NCI-H526 treated with DMSO at 0.1 percent for 48 hours (cell line): ENCODE results near the gene EDC4.
"Not testable (repeated sequence)": the region's sequence is repeated elsewhere in the genome, so short reads cannot be mapped to it uniquely, and the experiment has no call there.

ENCODE experiments used
- DNase-seq: peaks from one replicate; lab custom pipeline; 2025; lab: John Stamatoyannopoulos, UW

Gene EDC4, protein sequence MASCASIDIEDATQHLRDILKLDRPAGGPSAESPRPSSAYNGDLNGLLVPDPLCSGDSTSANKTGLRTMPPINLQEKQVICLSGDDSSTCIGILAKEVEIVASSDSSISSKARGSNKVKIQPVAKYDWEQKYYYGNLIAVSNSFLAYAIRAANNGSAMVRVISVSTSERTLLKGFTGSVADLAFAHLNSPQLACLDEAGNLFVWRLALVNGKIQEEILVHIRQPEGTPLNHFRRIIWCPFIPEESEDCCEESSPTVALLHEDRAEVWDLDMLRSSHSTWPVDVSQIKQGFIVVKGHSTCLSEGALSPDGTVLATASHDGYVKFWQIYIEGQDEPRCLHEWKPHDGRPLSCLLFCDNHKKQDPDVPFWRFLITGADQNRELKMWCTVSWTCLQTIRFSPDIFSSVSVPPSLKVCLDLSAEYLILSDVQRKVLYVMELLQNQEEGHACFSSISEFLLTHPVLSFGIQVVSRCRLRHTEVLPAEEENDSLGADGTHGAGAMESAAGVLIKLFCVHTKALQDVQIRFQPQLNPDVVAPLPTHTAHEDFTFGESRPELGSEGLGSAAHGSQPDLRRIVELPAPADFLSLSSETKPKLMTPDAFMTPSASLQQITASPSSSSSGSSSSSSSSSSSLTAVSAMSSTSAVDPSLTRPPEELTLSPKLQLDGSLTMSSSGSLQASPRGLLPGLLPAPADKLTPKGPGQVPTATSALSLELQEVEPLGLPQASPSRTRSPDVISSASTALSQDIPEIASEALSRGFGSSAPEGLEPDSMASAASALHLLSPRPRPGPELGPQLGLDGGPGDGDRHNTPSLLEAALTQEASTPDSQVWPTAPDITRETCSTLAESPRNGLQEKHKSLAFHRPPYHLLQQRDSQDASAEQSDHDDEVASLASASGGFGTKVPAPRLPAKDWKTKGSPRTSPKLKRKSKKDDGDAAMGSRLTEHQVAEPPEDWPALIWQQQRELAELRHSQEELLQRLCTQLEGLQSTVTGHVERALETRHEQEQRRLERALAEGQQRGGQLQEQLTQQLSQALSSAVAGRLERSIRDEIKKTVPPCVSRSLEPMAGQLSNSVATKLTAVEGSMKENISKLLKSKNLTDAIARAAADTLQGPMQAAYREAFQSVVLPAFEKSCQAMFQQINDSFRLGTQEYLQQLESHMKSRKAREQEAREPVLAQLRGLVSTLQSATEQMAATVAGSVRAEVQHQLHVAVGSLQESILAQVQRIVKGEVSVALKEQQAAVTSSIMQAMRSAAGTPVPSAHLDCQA (N-terminal part only)

DNA sequence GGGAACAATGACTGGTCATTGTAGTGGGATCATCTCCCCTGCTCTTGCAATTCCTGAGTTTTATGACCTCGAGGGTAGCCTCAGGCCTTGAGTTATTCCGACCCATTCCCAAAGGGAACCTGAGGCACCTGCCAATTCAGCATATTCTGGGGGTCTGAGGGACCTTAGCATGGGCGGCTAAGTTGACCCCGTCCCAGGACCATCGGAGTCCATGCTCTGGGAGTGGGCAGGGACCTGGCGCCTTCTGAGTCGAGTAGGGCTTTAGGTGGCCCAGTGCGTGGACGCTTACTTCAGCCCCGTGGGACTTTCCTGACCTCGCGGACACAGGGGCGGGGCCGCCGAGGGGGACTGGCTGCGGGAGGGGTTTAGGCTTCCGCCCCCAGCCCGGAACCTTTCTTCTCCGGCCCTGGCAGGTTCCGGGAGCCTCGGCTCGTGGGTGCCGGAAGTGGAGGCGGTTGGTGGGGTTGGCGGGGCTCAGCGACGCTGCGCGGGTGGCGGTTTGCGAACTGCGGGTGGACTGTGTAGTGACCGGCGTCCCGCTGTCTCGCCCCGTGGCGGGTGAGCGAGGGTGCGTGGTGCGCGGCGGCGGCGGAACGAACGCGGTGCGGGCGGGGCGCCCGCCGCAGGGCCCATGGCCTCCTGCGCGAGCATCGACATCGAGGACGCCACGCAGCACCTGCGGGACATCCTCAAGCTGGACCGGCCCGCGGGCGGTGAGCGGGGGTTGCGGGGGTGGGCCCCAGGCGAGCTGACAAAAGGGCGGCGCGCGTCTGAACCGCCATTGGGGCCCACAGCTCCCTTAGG is at the start of gene EDC4:
Gene EDC4 (plus strand): TSS at position 422 of the 804 bp plus-strand sequence. CDS start 210 bp downstream, at position 632.
- DNase-seq: no peak

DNA sequence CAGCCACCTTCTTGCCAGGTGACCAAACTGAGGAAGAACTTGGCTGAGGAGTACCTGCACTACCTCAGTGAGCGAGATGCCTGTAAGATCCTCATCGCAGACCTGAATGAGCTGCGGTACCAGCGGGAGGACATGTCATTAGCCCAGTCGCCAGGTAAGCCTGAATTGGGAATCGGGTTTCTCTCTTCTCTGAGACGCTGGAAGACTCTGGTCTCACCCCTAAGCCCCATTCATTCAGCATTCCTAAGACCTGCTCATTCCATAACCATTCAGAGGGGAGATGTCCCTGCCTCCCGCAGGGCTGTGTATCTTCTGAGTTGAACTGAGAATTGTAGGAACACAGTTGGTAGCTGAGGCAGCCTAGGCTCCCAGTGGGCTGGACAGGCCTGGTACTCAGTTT is 47.7 kb upstream of the EDC4 start:
- DNase-seq: no peak

DNA sequence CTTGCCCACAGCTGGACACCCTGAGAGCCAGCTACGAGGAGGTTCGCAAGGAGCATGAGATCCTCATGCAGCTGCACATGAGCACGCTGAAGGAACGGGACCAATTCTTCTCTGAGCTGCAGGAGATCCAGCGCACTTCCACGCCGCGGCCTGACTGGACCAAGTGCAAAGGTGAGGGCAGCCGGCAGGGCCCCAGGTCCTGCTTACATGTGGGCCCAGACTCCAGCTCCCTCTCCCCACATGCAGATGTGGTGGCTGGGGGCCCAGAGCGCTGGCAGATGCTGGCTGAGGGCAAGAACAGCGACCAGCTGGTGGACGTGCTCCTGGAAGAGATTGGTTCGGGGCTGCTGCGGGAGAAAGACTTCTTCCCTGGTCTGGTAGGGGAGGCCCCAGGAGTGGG is 46.9 kb upstream of the EDC4 start:
- no peak for DNase-seq

DNA sequence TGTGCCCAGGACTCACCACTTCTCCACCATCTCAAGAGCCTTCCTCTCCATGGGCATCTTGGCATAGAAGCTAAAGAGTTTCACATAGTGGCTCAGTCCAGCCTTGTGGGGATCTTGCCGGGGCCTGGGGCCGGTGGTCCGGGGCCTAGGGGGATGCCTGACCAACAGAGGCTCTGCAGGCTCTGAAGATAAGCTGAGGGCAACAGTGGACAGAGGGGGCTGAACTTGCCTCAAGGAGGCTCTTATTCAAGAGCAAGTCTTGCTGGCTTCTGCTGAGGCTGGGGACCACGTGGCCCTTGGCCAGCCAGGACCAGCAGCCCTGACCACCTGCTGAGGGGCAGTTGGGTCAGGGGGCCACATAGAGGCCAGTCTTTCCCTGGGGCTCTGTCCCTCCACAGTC is 44.2 kb upstream of the EDC4 start:
- no peak for DNase-seq

DNA sequence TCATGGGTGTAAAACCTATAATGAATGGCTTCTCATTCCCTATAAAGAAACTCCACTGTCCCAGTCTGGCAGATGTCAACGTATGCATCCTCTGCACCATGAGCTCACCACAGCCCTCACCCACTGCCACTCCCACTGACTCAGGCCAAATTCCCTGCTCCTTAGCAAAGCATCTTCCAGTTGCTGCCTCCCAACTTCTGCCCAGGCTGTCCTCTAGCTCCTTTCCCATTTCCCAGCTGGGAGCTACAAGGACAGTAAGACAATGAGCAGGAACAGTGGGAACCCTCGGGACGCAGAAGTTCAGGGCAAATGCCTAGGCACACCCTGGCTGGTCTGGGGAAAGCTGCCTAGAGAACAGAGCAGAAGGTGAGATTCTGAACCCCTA is 39.8 kb upstream of the EDC4 start:
- no peak for DNase-seq

DNA sequence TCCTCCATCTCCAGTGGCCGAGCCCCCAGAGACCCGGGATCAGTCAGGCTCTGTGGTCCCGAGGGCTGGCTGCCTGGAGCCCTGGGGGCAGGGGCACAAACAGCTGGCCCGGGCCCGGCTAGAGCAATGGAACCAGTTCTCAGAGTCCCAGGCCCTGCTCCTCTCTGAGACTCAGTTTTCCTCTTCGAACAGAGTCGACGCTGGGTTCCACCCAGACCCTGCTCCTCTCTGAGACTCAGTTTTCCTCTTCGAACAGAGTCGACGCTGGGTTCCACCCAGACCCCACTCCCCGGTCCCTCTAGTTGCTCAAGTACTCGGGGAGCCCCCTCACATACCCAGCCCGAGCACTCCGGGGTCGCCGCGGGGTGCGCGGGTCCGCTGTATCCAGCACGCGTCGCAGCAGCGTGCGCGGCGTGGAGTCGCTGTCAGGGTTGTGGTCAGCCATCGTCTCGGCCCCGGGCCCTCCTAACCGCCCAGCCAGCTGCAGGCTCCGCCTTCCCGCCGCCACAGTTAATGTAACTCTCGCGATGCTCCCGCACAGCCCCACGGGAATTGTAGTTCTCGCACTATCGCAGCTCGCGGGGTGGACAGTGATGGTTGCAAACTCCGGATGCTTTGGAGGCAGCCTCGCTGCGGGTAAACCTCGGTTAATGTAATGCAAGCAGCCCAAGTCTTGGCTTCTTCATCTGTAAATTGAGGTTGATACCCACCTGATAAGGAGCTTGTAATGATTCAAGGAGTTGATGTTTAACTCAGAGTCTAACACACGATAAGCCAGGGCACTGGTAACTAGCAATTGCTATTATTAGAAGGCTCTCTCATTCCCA is 39.2 kb upstream of the EDC4 start:
- DNase-seq: peak; percentile 63

DNA sequence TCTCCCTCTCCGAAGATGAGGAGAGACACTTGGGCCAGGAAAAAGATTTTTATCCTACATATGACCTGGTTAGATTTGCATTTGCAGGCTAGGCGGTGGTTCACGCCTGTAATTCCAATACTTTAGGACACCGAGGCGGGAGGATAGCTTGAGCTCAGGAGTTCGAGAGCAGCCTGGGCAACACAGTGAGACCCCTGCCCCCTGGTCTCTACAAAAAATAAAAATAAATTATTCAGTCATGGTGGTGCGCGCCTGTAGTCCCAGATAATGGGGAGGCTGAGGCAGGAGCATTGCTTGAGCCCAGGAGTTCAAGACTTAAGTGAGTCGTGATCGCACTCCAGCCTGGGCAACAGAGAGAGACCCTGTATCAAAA is 38.6 kb upstream of the EDC4 start:
- no peak for DNase-seq

DNA sequence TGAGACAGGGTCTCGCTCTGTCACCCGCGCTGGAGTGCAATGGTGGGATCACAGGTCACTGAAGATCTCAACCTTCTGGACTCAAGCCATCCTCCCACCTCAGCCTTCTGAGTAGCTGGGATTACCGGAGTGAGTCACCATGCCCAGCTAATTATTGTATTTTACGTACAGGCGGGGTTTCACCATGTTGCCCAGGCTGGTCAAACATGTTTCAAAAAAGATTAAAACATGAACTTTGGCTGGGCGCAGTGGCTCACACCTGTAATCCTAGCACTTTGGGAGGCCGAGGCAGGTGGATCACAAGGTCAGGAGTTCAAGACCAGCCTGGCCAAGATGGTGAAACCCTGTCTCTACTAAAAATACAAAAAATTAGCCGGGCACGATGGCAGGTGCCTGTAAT is 35.7 kb upstream of the EDC4 start:
- not testable (repeated sequence) for DNase-seq

DNA sequence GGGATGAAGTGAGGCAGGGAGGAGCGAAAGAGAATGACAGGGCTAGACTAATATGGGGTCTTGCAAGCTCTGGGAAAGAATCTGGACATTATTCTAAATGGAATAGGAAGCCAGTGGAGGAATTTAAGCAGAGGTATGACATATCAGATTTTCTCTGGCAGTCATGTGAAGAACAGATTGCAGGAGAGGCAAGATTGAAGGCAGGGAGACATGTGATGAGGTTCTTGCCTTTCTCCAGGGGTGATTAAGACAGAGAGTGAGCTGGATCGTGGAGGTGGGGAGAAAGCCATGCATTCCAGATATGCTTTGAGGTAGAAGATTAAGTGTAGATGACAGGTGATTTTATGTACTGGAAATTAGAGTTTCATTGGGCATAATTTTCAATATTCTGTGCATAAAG is 35.0 kb upstream of the EDC4 start:
- no peak for DNase-seq

DNA sequence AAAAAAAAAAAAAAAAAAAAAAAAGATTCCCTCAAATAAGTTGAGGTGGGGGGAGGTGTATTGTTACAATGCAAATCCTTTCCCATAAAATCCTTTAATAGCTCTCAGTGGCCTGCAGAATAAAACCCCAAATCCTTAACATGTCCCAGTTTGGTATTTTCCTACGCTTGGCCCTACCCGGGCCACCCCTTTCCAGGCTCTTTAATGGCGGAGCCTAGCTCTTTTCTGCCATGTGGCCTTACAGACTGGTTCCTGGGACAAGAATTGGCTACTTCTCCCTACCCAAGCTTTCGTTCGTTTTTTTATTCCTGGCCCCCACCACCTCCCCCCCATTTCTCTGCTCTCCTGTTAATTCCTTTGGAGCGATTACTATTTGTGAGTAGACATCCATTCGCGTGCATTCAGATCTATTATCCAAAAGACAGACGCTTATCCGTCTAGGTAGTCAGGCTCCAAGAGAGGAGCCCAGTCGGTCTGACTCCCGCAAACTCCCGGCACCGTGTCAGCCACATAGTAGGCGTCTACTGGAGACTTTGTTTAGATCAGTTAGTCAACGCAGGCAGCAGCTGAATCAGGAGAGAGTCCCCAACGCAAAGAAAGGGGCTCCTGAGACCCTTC is 31.5 kb upstream of the EDC4 start:
- peak; percentile 30 for DNase-seq

DNA sequence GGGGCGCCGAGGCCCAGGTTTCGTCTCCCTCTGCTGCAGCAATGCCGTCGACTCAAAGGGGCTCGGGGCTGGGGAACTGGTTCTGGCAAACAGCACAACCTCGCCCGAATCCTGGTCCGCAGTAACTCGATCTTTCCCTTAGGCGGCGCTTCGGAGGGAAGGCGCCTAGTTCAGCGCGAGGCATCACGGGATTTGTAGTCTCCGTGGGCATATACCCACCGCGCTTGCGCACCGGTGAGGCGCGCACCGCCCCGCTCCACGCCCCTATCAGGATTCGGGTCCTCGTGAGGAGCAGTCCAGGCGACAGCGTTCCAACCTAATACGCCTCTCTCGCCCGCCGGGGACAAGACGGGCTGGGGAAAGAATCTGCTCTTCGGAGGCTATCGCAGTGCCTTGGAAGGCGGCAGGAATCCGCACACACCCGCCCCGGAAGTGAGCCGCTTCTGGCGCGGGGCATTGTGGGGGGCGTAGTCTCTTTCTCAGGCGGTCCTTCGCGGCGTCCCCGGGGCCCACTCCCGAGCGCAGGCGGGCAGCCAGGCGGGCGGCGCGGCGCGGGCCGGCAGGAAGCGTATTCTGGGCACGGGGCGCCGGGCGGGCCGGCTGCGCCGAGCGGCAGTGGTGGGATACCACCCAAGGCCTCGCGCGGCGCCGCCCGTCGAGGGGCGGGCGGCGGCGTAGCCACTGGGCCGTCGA is 30.9 kb upstream of the EDC4 start, which contains the start of gene THAP11:
Gene THAP11 (plus strand): TSS at position 505 of the 693 bp plus-strand sequence. CDS start 235 bp downstream, outside the sequence.
- peak; percentile 82 for DNase-seq

DNA sequence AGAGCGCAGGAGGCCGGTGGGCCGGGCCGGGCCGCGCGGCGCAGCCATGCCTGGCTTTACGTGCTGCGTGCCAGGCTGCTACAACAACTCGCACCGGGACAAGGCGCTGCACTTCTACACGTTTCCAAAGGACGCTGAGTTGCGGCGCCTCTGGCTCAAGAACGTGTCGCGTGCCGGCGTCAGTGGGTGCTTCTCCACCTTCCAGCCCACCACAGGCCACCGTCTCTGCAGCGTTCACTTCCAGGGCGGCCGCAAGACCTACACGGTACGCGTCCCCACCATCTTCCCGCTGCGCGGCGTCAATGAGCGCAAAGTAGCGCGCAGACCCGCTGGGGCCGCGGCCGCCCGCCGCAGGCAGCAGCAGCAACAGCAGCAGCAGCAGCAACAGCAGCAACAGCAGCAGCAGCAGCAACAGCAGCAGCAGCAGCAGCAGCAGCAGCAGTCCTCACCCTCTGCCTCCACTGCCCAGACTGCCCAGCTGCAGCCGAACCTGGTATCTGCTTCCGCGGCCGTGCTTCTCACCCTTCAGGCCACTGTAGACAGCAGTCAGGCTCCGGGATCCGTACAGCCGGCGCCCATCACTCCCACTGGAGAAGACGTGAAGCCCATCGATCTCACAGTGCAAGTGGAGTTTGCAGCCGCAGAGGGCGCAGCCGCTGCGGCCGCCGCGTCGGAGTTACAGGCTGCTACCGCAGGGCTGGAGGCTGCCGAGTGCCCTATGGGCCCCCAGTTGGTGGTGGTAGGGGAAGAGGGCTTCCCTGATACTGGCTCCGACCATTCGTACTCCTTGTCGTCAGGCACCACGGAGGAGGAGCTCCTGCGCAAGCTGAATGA is 30.1 kb upstream of the EDC4 start:
- DNase-seq: peak; percentile 5

DNA sequence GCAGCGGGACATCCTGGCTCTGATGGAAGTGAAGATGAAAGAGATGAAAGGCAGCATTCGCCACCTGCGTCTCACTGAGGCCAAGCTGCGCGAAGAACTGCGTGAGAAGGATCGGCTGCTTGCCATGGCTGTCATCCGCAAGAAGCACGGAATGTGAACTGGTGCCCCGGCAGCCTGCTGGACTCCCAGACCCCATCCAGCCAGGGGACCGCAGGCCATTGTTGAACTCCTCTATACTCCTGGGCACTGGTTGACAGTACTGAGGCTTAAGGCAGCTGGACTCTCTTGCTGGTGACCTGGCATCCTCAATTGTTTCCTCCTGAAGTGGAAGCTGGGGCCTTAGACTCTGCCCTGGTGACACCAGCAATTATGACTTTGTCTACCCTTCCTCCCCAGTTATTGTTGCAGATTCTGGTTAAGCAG is 29.5 kb upstream of the EDC4 start:
- no peak for DNase-seq

DNA sequence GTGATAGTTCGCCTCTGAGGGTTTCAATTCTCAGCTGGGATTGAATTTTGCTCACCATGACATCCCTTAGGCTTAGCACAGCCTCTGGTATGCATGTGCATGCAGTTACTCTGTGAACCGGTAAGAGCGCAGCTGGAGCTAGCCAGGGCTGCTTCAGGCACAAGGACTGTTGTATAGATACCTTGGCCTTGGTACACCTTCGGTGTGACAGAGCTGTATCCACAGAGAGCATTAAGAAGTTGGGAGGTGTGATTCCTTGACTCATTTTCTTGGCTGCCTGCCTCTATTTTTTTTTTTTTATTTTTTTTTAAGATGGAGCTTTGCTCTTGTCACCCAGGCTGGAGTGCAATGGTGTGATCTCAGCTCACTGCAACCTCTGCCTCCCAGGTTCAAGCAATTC is 28.4 kb upstream of the EDC4 start:
- no peak for DNase-seq

DNA sequence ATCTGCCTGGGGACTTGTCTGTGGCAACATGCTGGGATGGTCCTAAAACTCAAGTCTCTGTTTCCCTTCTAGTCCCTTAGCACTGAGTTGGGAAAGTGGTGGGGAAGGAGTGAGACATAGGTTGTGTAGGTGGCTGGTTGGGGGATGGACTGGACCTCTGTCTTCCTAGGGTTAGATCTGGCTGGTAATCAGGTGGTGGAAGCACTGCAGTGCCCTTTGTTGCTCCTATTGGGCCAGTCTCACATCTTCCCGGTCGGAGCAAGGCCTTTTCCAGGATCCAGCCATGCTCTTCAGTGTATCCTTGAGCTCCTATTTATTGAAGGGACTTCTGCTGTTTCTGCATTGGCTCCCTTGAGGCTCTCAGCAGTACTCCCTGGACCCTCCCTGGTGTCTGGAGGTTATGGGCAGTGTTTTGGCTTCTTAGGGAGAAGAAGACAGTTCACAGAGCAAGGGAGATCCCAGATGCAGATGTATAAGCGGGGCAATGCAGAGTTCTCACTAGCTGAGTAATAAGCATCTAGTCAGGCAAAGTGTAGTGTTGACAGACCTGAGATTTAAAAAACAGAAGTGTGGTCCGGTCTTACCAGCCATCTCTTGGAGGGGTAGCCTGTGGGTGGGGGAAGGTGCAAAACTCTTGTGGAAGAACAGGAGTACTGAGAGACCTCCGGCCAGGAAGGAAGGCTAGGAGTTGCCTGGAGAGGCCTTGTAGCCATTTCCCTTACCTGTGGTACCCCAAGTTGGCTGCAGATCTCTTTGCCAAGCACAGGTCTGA is 27.4 kb upstream of the EDC4 start:
- no peak for DNase-seq

DNA sequence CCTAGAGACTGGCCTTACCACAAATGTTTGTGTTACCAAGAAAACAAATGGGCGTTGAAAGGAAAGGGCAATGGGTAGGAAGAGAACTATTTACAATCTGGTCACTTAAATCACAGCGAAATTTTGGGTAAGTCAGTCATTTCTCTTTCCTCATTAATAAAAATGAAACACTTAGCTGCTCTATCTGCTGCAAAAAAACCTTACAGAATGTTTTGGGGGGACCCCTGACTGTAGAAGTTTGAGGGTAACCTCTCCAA is 26.9 kb upstream of the EDC4 start:
- no peak for DNase-seq

DNA sequence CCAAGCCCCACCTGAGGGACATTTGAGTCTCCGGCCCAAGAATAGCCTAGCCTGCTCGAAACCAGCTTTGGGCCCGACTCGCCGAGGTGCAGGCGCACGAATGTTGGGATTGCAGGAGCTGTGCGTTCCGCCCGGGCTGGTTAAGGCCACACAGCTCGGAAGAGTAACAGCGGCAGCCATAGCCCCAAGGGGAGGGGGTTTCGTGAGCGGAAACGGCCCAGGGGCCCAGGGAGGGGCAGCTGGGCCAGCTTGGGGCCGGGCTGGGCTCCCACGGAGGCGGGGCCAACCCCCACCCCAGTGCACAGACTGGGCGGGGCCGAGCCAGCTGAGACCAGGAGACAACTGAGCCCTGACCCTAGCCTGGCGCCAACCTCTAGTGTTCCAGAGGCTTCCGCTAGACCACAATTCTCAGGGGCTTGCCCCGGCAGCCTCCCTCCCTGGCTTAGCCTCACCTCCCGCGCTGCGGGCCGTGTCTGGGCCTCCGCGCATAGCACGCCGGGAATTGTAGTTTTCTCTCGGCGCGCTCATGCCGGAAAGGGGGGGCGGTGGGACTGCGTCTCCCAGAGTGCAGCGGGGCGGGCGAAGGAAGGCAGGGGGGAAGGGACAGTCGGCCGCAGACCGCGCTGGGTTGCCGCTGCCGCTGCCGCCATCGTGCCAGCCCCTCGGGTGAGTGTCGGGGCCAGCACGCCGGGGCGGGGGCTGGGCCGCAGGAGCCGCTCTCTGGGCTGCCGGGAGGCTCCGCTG is 26.4 kb upstream of the EDC4 start, which contains the start of gene NUTF2:
Gene NUTF2 (plus strand): TSS at position 614 of the 744 bp plus-strand sequence. CDS start 18,198 bp downstream, outside the sequence.
- peak; percentile 81 for DNase-seq
